Mesenchymal stem cell (in vitro differentiated cells and primary cell): ENCODE data around the gene CCR6.

ENCODE experiments used
- DNase-seq: peaks from one replicate; pipeline ENCODE4 v3.0.0-alpha.2; 2013
- H2AFZ ChIP-seq: one replicate; pipeline ENCODE4 v1.6.1; 2013; ENCODE audit warnings: low read depth, mild to moderate bottlenecking, control low read depth, inconsistent platforms, low read length, moderate library complexity
- H2AK5ac ChIP-seq: 2 replicates; pipeline ENCODE4 v1.6.1; 2013; ENCODE audit warnings: low read length, moderate library complexity, mild to moderate bottlenecking, inconsistent platforms; ENCODE audit not compliant: severe bottlenecking
- H2BK120ac ChIP-seq: one replicate; pipeline ENCODE4 v1.6.1; 2013; ENCODE audit warnings: low read depth, mild to moderate bottlenecking, inconsistent platforms, low read length, moderate library complexity
- H2BK12ac ChIP-seq, 2 experiments: one replicate each; pipeline ENCODE4 v1.6.1; 2013; ENCODE audit warnings: inconsistent platforms in 2 of 2, low read length in 2 of 2, mild to moderate bottlenecking in 2 of 2, moderate library complexity in 2 of 2, control low read depth in 1 of 2
- H2BK15ac ChIP-seq: one replicate; pipeline ENCODE4 v1.6.1; 2013; ENCODE audit warnings: mild to moderate bottlenecking, low read depth, inconsistent platforms; ENCODE audit not compliant: poor library complexity, severe bottlenecking
- H2BK5ac ChIP-seq: 2 replicates; pipeline ENCODE4 v1.6.1; 2013; ENCODE audit warnings: low read depth, mild to moderate bottlenecking, low read length, control low read depth, inconsistent platforms; ENCODE audit not compliant: poor library complexity, severe bottlenecking
- H3K14ac ChIP-seq, 2 experiments: one replicate each; pipeline ENCODE4 v1.6.1; 2013; ENCODE audit warnings: inconsistent platforms in 2 of 2, low read length in 2 of 2, control low read depth in 1 of 2, mild to moderate bottlenecking in 1 of 2, moderate library complexity in 1 of 2
- H3K18ac ChIP-seq, 2 experiments: one replicate each; pipeline ENCODE4 v1.6.1; 2013; ENCODE audit warnings: inconsistent platforms in 2 of 2, low read length in 2 of 2, control low read depth in 1 of 2, low read depth in 1 of 2, mild to moderate bottlenecking in 1 of 2
- H3K23ac ChIP-seq, 2 experiments: one replicate each; pipeline ENCODE4 v1.6.1; 2013; ENCODE audit warnings: inconsistent platforms in 2 of 2, low read length in 2 of 2, mild to moderate bottlenecking in 2 of 2, moderate library complexity in 2 of 2, control low read depth in 1 of 2
- H3K27ac ChIP-seq: 2 replicates; pipeline ENCODE4 v1.5.1; 2013; ENCODE audit warnings: mild to moderate bottlenecking, moderate library complexity, low read length, control low read depth, inconsistent platforms; ENCODE audit not compliant: poor library complexity, severe bottlenecking
- H3K27me3 ChIP-seq, 2 experiments: 2 replicates each; pipeline versions ENCODE4 v1.6.1 to v1.7.0; 2013; ENCODE audit warnings: low read length in 2 of 2, mild to moderate bottlenecking in 2 of 2, moderate library complexity in 2 of 2, control low read depth in 1 of 2, inconsistent platforms in 1 of 2; ENCODE audit not compliant: control insufficient read depth in 1 of 2, insufficient read depth in 1 of 2
- H3K36me3 ChIP-seq, 2 experiments: 2 replicates each; pipeline versions ENCODE4 v1.6.1 to v1.7.0; 2013; ENCODE audit warnings: low read length in 2 of 2, control low read depth in 1 of 2, inconsistent platforms in 1 of 2, low read depth in 1 of 2, mild to moderate bottlenecking in 1 of 2; ENCODE audit not compliant: insufficient read depth in 2 of 2, control insufficient read depth in 1 of 2
- H3K4ac ChIP-seq, 2 experiments: one replicate each; pipeline ENCODE4 v1.6.1; 2013; ENCODE audit warnings: inconsistent platforms in 2 of 2, low read length in 2 of 2, mild to moderate bottlenecking in 2 of 2, moderate library complexity in 2 of 2, control low read depth in 1 of 2, low read depth in 1 of 2
- H3K4me1 ChIP-seq: 2 replicates; pipeline ENCODE4 v1.6.1; 2013; ENCODE audit warnings: low read depth, low read length, control low read depth; ENCODE audit not compliant: control insufficient read depth, insufficient read depth
- H3K4me2 ChIP-seq: 2 replicates; pipeline ENCODE4 v1.6.1; 2013; ENCODE audit warnings: low read length, mild to moderate bottlenecking, inconsistent platforms; ENCODE audit not compliant: poor library complexity, severe bottlenecking
- H3K4me3 ChIP-seq, 2 experiments: 2 replicates each; pipeline versions ENCODE4 v1.5.1 to v1.7.0; 2013; ENCODE audit warnings: low read length in 2 of 2, mild to moderate bottlenecking in 2 of 2, control low read depth in 1 of 2, low read depth in 1 of 2; ENCODE audit not compliant: insufficient read depth in 1 of 2
- H3K79me1 ChIP-seq: replicated peaks from 2 replicates; pipeline ENCODE4 v1.6.1; 2013; ENCODE audit warnings: mild to moderate bottlenecking, control low read depth, low read length, inconsistent platforms; ENCODE audit not compliant: poor library complexity, severe bottlenecking
- H3K9ac ChIP-seq: 2 replicates; pipeline ENCODE4 v1.7.0; 2013; ENCODE audit warnings: mild to moderate bottlenecking, low read length, moderate library complexity
- H3K9me3 ChIP-seq: 2 replicates; pipeline ENCODE4 v1.7.0; 2013; ENCODE audit warnings: mild to moderate bottlenecking, low read length; ENCODE audit not compliant: control insufficient read depth
- H4K8ac ChIP-seq: one replicate; pipeline ENCODE4 v1.6.1; 2013; ENCODE audit warnings: inconsistent platforms, mild to moderate bottlenecking, low read length, moderate library complexity
- H4K91ac ChIP-seq: one replicate; pipeline ENCODE4 v1.6.1; 2013; ENCODE audit warnings: mild to moderate bottlenecking, low read length, inconsistent platforms
- WGBS: methylation state at CpG from one replicate; pipeline ENCODE4 v1.1.7; 2013; ENCODE audit warnings: mixed read lengths; 5-methylcytosine and 5-hydroxymethylcytosine counted together

CCR6 gene

DNA sequence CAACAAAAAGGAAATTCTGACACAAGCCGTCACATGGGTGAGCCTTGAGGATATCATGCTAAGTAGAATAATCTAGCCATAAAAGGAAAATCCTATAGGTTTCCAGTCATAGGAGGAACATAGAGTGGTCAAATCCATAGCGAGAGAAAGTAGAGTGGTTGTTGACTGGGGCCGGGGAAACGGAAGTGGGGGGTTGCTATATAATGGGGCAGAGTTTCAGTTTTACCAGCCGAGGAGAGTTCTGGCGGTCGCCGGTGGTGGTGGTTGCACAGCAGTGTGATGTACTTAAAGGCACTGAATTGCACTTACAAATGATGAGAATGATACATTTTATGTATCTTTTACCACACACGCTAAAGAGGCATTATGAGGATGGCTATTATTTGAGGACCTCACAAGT, 30.0 kb downstream of the CCR6 start:
- Histone ChIP-seq H3K23ac (no peak overlapping the region), H3K27me3 (peaks cover 10 to 14% of the 10 kb centered on the region in 2 experiments), H2BK120ac (no peak overlapping the region), H3K4ac (no peak overlapping the region), H2AK5ac (no peak overlapping the region), H2BK12ac (no peak overlapping the region), H4K91ac (no peak overlapping the region), H3K4me1 (no peaks in the 10 kb centered on the region), H3K4me2 (no peak overlapping the region), H3K79me1 (no peaks in the 10 kb centered on the region), H3K9me3 (no peaks in the 10 kb centered on the region), H3K14ac (no peak overlapping the region), H3K4me3 (no peak overlapping the region), H2AFZ (no peak overlapping the region), H4K8ac (no peak overlapping the region), H3K27ac (no peak overlapping the region), H3K9ac (no peak overlapping the region), H2BK5ac (no peak overlapping the region), H3K36me3 (no peaks in the 10 kb centered on the region), H2BK15ac (no peak overlapping the region), H3K18ac (no peak overlapping the region)
- 83% methylated on average over 6 of the region's 9 CpGs for WGBS
- DNase-seq: no peak

- H3K4me1 ChIP-seq: no peaks in the 10 kb centered on the region
- no peak overlapping the region for H4K8ac ChIP-seq
- no peak overlapping the region for H3K27ac ChIP-seq
- H3K79me1 ChIP-seq: no peaks in the 10 kb centered on the region
- 67% methylated on average over 12 of the region's 13 CpGs for WGBS
- H2AFZ ChIP-seq: no peak overlapping the region
- no peak overlapping the region for H2BK15ac ChIP-seq
- no peak overlapping the region for H3K9ac ChIP-seq
- H3K4ac ChIP-seq: no peak overlapping the region
- H3K9me3 ChIP-seq: no peaks in the 10 kb centered on the region
- H3K4me3 ChIP-seq: peak overlapping the region in 1 of 2 experiments; percentile 40
- no peak overlapping the region for H3K14ac ChIP-seq
- no peak overlapping the region for H3K4me2 ChIP-seq
- H2BK5ac ChIP-seq: no peak overlapping the region
- no peak for DNase-seq
- no peak overlapping the region for H2BK12ac ChIP-seq
- H2AK5ac ChIP-seq: no peak overlapping the region
- no peak overlapping the region for H3K23ac ChIP-seq
- peaks cover 3 to 7% of the 10 kb centered on the region in 2 experiments for H3K27me3 ChIP-seq
- H4K91ac ChIP-seq: no peak overlapping the region
- no peaks in the 10 kb centered on the region for H3K36me3 ChIP-seq
- H2BK120ac ChIP-seq: no peak overlapping the region
- H3K18ac ChIP-seq: no peak overlapping the region
Measured at GRCh38 chr6:167153521-167153959, 30.6 kb downstream of the CCR6 start.

DNA sequence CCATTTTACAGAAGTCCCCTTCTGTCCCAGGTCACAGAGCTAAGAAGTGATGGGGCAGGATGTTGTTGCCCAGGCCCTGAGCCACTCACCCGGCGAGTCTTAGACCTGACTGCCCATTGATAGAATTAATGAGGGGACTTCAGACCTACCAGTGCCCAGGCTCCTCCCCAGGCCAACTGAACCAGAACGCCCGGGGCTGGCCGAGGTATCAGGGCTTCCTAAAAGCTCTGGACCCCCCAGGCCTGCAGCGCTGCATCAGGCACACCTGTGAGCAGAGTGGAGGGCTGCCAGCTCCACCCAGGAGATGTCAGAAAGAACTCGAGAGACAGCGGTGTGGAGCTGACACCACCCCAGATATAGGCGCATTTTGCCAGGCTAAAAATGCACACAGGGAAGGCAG, 31.4 kb downstream of the CCR6 start:
- whole genome bisulfite sequencing: 84% methylated on average over 9 of the region's 9 CpGs
- H2BK12ac ChIP-seq: no peak overlapping the region
- H4K91ac ChIP-seq: no peak overlapping the region
- H4K8ac ChIP-seq: no peak overlapping the region
- H3K4me2 ChIP-seq: no peak overlapping the region
- H3K4me1 ChIP-seq: no peaks in the 10 kb centered on the region
- no peak overlapping the region for H2AFZ ChIP-seq
- peaks cover 0 to 3% of the 10 kb centered on the region in 2 experiments for H3K27me3 ChIP-seq
- no peaks in the 10 kb centered on the region for H3K9me3 ChIP-seq
- no peak for DNase-seq
- H3K14ac ChIP-seq: no peak overlapping the region
- no peak overlapping the region for H3K4me3 ChIP-seq
- H2BK120ac ChIP-seq: no peak overlapping the region
- H3K79me1 ChIP-seq: no peaks in the 10 kb centered on the region
- H3K27ac ChIP-seq: no peak overlapping the region
- H3K9ac ChIP-seq: no peak overlapping the region
- H2AK5ac ChIP-seq: no peak overlapping the region
- H2BK15ac ChIP-seq: no peak overlapping the region
- no peak overlapping the region for H2BK5ac ChIP-seq
- H3K36me3 ChIP-seq: no peaks in the 10 kb centered on the region
- no peak overlapping the region for H3K18ac ChIP-seq
- H3K23ac ChIP-seq: no peak overlapping the region
- H3K4ac ChIP-seq: no peak overlapping the region

DNA sequence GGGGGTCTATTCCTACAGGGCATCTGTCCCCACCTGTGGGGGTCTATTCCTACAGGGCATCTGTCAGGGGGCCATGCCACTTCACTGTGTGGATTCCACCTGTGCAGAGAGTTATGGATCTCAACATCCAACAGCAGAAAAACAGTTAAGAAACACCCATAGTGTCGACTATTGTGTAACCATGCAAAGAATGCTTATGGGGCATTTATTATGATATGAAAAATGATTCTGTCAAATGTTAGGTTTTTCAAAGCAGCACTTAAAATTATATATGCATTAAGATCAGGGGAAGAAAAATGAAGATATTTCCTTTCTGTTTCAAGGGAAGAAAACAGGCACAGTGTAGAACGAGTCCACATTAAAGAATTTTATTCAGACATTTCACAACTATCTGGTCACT, 32.0 kb downstream of the CCR6 start:
- Histone ChIP-seq H4K91ac (no peak overlapping the region), H4K8ac (no peak overlapping the region), H3K18ac (no peak overlapping the region), H2AFZ (no peak overlapping the region), H2AK5ac (no peak overlapping the region), H3K27me3 (no peaks in the 10 kb centered on the region), H3K4me2 (no peak overlapping the region), H3K9ac (no peak overlapping the region), H3K4me1 (no peaks in the 10 kb centered on the region), H3K9me3 (no peaks in the 10 kb centered on the region), H3K79me1 (no peaks in the 10 kb centered on the region), H2BK5ac (no peak overlapping the region), H3K36me3 (no peaks in the 10 kb centered on the region), H2BK15ac (no peak overlapping the region), H3K23ac (no peak overlapping the region), H3K27ac (no peak overlapping the region), H2BK12ac (no peak overlapping the region), H3K14ac (no peak overlapping the region), H2BK120ac (no peak overlapping the region), H3K4me3 (no peak overlapping the region), H3K4ac (no peak overlapping the region)
- 100% methylated on average over 1 of the region's 2 CpGs for WGBS
- DNase-seq: no peak
